NCI-H1105 (cell line): Measurements from ENCODE around the gene AVPR1A.

Source experiments
- DNase-seq: peaks from one replicate; lab custom pipeline; 2025; lab: John Stamatoyannopoulos, UW

Gene AVPR1A

GRCh38 chr12:63095369-63095980, 55.5 kb downstream of the AVPR1A start:
- no peak for DNase-seq

GRCh38 chr12:63093711-63094110, 57.3 kb downstream of the AVPR1A start:
- DNase-seq: no peak

DNA sequence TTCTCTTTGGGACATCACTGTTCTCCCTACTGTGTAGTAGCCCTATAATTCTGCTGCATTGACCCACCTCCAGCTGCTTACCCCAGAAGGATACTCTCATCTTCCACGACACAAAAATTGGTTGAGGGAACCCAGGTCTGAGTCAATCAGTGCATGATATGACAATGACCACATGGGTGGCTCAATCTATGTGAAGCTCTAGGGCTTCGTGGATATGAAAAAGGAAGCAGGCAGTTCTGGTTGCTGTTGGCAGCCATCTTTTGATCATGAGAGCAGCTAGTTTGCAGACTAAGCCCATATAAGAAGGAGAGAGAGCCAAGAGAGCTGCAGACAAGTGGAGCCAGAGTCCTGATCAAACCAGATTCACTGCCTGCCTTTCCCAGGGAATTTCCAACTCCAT, 57.9 kb downstream of the AVPR1A start:
- DNase-seq: no peak
